ENCODE results near the gene TSEN34.
A peak's percentile ranks its signal among the peaks of the same experiment; 100 is the strongest.

The TSEN34 gene

DNA sequence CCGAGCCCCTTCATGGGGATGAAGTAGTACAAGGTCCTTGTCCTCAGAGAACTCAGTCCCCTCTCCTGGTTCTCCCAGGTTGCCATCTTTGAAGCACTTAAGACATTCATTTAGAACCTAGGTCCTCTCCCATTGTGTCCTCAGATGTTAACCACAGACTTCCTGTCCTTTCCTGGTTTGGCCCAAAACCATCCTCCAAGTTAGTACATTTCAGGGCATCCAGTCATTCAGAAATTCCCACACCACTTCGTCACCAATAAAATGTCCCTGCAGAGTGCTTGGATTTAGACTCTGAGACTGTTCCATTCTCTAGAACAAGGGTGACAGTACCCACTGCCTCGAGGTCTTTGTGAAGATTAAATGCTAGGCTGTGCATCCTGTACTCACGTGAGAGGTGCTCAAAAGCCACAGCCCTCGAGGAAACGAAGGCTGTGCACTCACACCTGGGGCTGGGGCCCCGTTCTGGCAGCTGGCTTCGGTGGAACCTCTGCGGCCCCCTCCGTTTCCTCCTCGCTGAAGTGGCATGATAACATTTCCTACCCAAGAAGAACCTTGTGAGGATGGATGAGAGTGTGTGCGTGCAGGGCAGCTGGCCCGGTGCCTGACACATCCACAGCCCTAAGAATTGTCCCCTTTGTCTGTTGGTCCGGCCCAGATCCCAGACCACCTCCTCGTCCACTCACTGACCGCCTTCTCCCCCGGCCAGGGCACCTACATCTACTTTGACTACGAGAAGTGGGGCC is 36.3 kb upstream of the TSEN34 start:
- H3K27me3 ChIP-seq (ENCODE audit: control insufficient read depth, insufficient read depth, low read length), result no peaks in the 10 kb centered on the region
- no peak overlapping the region for H3K4me3 ChIP-seq (ENCODE audit: low read length)
- no peak overlapping the region for H3K9ac ChIP-seq (ENCODE audit: low read length)
- peaks cover 13% of the 10 kb centered on the region for H3K4me1 ChIP-seq (ENCODE audit: control insufficient read depth, insufficient read depth, low read length)
- peaks cover 33% of the 10 kb centered on the region for H3K36me3 ChIP-seq (ENCODE audit: control insufficient read depth, insufficient read depth, low read length)
- no peaks in the 10 kb centered on the region for H3K9me3 ChIP-seq (ENCODE audit: control insufficient read depth, low read length)

DNA sequence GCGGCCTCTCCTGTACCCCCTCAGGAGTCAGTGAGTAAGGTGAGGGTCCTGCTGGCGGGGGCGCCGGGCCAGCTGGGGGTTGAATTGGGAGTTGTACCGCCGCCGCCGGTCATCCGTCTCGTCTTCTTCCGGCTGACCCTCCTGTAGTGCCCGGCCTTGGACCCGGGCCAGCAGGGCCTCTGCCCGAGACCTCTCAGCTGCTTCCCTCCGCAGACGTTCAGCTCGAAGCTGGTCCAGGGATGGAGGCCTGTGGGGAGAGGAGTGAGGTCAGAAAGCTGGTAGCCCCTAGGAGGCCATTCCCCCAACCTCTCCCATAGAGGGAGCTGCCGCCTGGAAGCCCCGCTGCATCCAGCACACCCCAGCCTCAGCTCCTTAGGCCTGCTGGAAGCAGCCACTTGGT is 35.4 kb upstream of the TSEN34 start:
- H3K4me1 ChIP-seq (ENCODE audit: control insufficient read depth, insufficient read depth, low read length), result peaks cover 20% of the 10 kb centered on the region
- no peak overlapping the region for H3K4me3 ChIP-seq (ENCODE audit: low read length)
- H3K27me3 ChIP-seq (ENCODE audit: control insufficient read depth, insufficient read depth, low read length), result no peaks in the 10 kb centered on the region
- H3K9ac ChIP-seq (ENCODE audit: low read length), result no peak overlapping the region
- no peaks in the 10 kb centered on the region for H3K9me3 ChIP-seq (ENCODE audit: control insufficient read depth, low read length)
- H3K36me3 ChIP-seq (ENCODE audit: control insufficient read depth, insufficient read depth, low read length), result peaks cover 33% of the 10 kb centered on the region

DNA sequence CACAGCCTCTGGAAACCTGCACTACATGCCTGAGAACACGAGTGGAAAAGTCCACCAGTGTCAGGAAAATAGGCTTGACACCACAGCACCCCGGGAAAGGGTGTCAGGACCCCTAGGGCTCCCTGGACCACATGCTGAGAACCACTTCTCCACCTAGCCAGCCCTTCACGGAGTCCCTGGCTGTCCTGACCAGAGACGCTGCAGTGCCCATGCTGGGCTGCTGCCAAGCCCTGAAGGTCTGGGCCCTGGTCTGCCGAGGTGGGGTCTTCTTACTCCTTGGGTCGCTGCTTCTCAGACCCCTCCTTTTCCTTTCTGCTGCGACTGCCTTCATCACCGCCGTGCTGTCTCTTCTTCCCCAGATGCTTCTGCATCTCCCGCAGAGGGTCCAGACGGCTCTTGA is 34.6 kb upstream of the TSEN34 start:
- Histone ChIP-seq H3K27me3 (ENCODE audit: control insufficient read depth, insufficient read depth, low read length) (no peaks in the 10 kb centered on the region), H3K36me3 (ENCODE audit: control insufficient read depth, insufficient read depth, low read length) (peaks cover 33% of the 10 kb centered on the region), H3K4me1 (ENCODE audit: control insufficient read depth, insufficient read depth, low read length) (peaks cover 25% of the 10 kb centered on the region), H3K9ac (ENCODE audit: low read length) (no peak overlapping the region), H3K9me3 (ENCODE audit: control insufficient read depth, low read length) (no peaks in the 10 kb centered on the region), H3K4me3 (ENCODE audit: low read length) (no peak overlapping the region)

GRCh38 chr19:54156953-54157352 is 34.2 kb upstream of the TSEN34 start:
- H3K36me3 ChIP-seq (ENCODE audit: control insufficient read depth, insufficient read depth, low read length), result peaks cover 33% of the 10 kb centered on the region

DNA sequence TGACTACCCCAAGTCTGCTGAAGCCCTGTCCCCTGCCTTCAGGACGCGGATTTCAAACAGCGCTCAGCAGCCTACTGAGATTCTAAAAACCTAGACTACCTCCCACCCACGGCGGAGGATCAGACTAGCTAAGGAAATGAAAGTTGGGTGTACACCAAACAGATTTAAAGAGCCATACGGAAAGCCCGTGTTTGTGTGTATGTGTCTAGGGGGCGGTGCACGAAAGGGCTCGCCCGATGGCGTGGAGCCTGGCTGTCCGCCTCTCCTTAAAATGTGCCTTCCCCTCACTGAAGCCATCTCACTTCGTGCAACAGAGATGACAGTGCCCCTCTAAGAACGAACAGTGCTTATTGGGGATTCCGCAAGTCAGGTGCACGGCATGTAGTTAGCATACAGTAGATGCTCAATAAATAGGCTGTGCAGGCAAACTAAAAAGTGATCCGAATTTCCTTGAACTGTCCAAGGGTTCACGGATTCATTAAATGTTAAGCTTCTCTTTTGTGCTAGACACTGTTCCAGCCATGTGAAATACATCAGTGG is 32.2 kb upstream of the TSEN34 start:
- Histone ChIP-seq H3K4me1 (ENCODE audit: control insufficient read depth, insufficient read depth, low read length) (peaks cover 35% of the 10 kb centered on the region), H3K4me3 (ENCODE audit: low read length) (peak overlapping the region; percentile 80), H3K36me3 (ENCODE audit: control insufficient read depth, insufficient read depth, low read length) (peaks cover 22% of the 10 kb centered on the region), H3K9ac (ENCODE audit: low read length) (peak overlapping the region; percentile 76), H3K27me3 (ENCODE audit: control insufficient read depth, insufficient read depth, low read length) (no peaks in the 10 kb centered on the region), H3K9me3 (ENCODE audit: control insufficient read depth, low read length) (no peaks in the 10 kb centered on the region)

More at GRCh38 chr19:54156953-54157352, 34.2 kb upstream of the TSEN34 start:
- H3K9ac ChIP-seq (ENCODE audit: low read length), result no peak overlapping the region
- H3K4me1 ChIP-seq (ENCODE audit: control insufficient read depth, insufficient read depth, low read length), result peaks cover 28% of the 10 kb centered on the region
- H3K27me3 ChIP-seq (ENCODE audit: control insufficient read depth, insufficient read depth, low read length), result no peaks in the 10 kb centered on the region
- H3K4me3 ChIP-seq (ENCODE audit: low read length), result no peak overlapping the region
- H3K9me3 ChIP-seq (ENCODE audit: control insufficient read depth, low read length), result no peaks in the 10 kb centered on the region

DNA sequence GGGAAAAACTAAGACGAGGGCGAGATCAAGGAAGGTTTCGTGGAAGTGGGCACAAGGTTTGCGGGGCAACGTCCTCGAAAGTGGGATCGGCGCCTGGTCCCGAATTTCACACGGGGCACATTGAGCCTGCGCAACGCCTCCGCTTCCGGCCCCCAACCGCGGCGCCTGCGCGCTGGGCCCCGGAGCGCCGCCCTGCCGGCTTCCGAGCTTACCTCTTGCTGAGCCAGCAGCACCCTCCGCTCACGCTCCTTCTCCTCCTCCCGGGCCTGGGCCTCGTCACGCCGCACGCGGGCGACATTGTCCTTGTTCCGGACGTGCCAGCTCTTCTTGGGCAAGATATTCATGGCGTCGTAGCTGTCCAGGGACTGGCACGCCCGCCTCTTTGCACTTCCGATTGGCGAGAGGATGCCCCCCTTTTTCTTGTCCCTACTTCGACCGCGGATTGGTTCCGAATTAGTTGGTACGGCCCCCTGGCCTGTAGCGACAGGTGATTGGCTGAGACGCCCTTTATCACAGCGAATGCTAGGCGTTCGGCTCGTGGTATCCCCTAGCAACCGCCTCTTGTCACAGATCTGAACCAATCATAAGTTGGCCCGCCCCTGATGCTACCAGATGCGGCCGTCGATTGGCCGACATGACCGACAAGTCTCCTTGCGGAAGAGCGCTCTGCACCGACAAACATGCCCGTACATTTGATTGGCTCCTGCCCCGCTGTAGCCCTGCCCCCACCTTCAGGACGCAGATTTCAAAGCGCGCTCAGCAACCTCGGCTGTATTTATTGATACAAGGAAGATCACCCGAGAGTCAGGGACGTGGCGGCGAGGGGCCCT is 31.5 kb upstream of the TSEN34 start, which contains the start of gene LENG1:
Gene LENG1 (minus strand): TSS at position 370 of the 830 bp plus-strand sequence. CDS start 26 bp downstream, at position 344.
- peaks cover 42% of the 10 kb centered on the region for H3K4me1 ChIP-seq (ENCODE audit: control insufficient read depth, insufficient read depth, low read length)
- H3K27me3 ChIP-seq (ENCODE audit: control insufficient read depth, insufficient read depth, low read length), result no peaks in the 10 kb centered on the region
- H3K36me3 ChIP-seq (ENCODE audit: control insufficient read depth, insufficient read depth, low read length), result peaks cover 22% of the 10 kb centered on the region
- H3K4me3 ChIP-seq (ENCODE audit: low read length), result peak within 1 kb of the TSS; percentile 80
- H3K9ac ChIP-seq (ENCODE audit: low read length), result peak within 1 kb of the TSS; percentile 76
- no peaks in the 10 kb centered on the region for H3K9me3 ChIP-seq (ENCODE audit: control insufficient read depth, low read length)

GRCh38 chr19:54160182-54160811 is 30.8 kb upstream of the TSEN34 start:
- Histone ChIP-seq H3K4me1 (ENCODE audit: control insufficient read depth, insufficient read depth, low read length) (peaks cover 48% of the 10 kb centered on the region), H3K27me3 (ENCODE audit: control insufficient read depth, insufficient read depth, low read length) (no peaks in the 10 kb centered on the region), H3K36me3 (ENCODE audit: control insufficient read depth, insufficient read depth, low read length) (peaks cover 19% of the 10 kb centered on the region), H3K9me3 (ENCODE audit: control insufficient read depth, low read length) (no peaks in the 10 kb centered on the region), H3K4me3 (ENCODE audit: low read length) (peak overlapping the region; percentile 20), H3K9ac (ENCODE audit: low read length) (peak overlapping the region; percentile 64)

DNA sequence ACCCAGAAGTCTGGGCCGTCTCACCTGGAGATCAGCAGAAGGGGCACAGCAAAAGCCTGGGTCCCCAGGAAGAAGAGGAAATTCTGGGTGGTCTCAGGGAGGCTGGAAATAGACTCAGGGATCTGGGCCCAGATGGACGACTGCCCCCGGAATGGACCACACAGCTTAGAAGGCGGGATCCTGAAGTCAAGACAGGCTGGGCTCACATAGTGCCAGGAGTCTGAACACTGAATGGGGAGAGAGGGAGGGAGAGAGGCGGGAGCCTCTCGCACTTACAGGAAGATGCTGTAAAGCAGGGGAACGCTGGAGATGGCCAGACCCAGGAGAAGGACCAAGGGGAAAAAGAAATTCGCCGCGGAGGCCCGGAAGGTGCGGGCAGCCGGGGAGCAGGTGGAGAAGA is 30.3 kb upstream of the TSEN34 start:
- Histone ChIP-seq H3K36me3 (ENCODE audit: control insufficient read depth, insufficient read depth, low read length) (peaks cover 17% of the 10 kb centered on the region), H3K9me3 (ENCODE audit: control insufficient read depth, low read length) (no peaks in the 10 kb centered on the region), H3K4me1 (ENCODE audit: control insufficient read depth, insufficient read depth, low read length) (peaks cover 48% of the 10 kb centered on the region), H3K9ac (ENCODE audit: low read length) (peak overlapping the region; percentile 64), H3K27me3 (ENCODE audit: control insufficient read depth, insufficient read depth, low read length) (no peaks in the 10 kb centered on the region), H3K4me3 (ENCODE audit: low read length) (no peak overlapping the region)

DNA sequence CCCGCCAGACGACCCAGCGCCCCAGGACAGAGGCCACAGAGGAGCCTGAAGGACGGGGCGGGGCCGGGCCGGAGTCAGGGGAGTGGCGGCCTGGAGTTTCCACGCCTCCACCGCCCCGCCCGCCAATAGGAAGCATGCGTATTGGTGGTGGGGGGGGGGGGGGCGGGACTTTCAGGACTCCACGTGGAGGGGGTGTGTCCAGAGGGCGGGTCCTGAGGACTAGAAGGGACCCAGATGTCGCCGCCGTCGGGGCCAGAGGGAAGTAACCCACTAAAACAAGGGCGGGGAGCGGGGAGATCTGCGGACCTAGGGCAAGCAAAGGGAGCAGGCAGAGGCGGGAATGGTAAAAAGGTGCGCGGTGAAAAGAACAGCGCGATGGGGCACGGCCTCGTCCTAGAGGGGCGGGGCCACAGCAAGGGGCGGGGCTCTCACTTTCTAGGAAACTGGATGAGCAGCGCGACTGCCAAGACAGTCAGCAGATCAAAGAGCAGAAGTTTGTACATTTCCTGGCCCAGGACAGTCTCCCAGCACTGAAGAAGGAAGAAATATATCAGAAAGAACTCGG is 28.8 kb upstream of the TSEN34 start:
- H3K4me1 ChIP-seq (ENCODE audit: control insufficient read depth, insufficient read depth, low read length), result peaks cover 48% of the 10 kb centered on the region
- H3K9ac ChIP-seq (ENCODE audit: low read length), result no peak overlapping the region
- no peaks in the 10 kb centered on the region for H3K27me3 ChIP-seq (ENCODE audit: control insufficient read depth, insufficient read depth, low read length)
- H3K9me3 ChIP-seq (ENCODE audit: control insufficient read depth, low read length), result no peaks in the 10 kb centered on the region
- peaks cover 9% of the 10 kb centered on the region for H3K36me3 ChIP-seq (ENCODE audit: control insufficient read depth, insufficient read depth, low read length)
- no peak overlapping the region for H3K4me3 ChIP-seq (ENCODE audit: low read length)

- Histone ChIP-seq H3K27me3 (ENCODE audit: control insufficient read depth, insufficient read depth, low read length) (no peaks in the 10 kb centered on the region), H3K36me3 (ENCODE audit: control insufficient read depth, insufficient read depth, low read length) (peaks cover 8% of the 10 kb centered on the region), H3K4me1 (ENCODE audit: control insufficient read depth, insufficient read depth, low read length) (peaks cover 45% of the 10 kb centered on the region), H3K9me3 (ENCODE audit: control insufficient read depth, low read length) (no peaks in the 10 kb centered on the region), H3K9ac (ENCODE audit: low read length) (no peak overlapping the region), H3K4me3 (ENCODE audit: low read length) (no peak overlapping the region)
Measured at GRCh38 chr19:54162884-54163283, 28.2 kb upstream of the TSEN34 start.

DNA sequence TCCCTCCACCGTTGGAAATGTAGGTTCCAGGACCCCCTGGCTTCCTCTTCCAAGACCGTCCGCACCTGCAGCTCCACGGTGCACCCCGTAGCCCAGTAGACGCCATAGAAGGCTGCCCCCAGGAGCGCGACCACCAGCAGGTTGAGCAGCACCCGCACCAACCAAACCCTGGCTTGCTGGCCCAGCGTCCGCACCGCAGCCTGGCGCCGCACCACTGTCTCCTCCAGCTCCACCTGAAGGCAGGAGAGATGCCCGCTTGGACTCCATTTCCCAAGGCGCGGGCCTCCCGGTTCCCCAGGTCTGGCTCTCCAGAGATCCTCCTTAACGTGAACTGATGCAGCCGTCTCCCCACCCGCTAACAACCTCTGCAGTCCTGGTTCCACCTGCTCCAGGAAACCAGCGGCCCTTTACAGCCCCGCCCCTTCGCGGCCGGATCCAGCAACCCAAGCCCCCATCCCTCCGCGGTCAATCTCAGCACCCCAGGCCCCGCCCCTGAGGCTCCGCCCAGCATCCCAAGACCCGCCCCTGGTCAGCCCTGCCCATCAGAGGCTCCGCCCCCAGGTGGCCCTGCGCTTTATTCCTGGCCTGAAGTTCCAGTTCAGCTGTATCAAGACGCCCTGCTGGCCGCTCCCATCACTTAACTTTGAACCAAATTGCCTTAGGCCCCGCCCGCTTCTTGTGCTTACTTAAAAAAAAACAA is 26.6 kb upstream of the TSEN34 start:
- Histone ChIP-seq H3K9me3 (ENCODE audit: control insufficient read depth, low read length) (no peaks in the 10 kb centered on the region), H3K36me3 (ENCODE audit: control insufficient read depth, insufficient read depth, low read length) (no peaks in the 10 kb centered on the region), H3K9ac (ENCODE audit: low read length) (no peak overlapping the region), H3K4me3 (ENCODE audit: low read length) (no peak overlapping the region), H3K27me3 (ENCODE audit: control insufficient read depth, insufficient read depth, low read length) (no peaks in the 10 kb centered on the region), H3K4me1 (ENCODE audit: control insufficient read depth, insufficient read depth, low read length) (peaks cover 39% of the 10 kb centered on the region)
